Activated CD8-positive, alpha-beta memory T cell treated with anti-CD3 and anti-CD28 coated beads for 48 hours (primary cell): ENCODE data around the gene HCRTR1.

ENCODE experiments used
- DNase-seq, 3 experiments: peaks; one replicate each; pipeline ENCODE4 v3.0.0-alpha.2; 2020; ENCODE audit warnings: low read depth in 2 of 3, low spot score in 2 of 3

HCRTR1 gene

DNA sequence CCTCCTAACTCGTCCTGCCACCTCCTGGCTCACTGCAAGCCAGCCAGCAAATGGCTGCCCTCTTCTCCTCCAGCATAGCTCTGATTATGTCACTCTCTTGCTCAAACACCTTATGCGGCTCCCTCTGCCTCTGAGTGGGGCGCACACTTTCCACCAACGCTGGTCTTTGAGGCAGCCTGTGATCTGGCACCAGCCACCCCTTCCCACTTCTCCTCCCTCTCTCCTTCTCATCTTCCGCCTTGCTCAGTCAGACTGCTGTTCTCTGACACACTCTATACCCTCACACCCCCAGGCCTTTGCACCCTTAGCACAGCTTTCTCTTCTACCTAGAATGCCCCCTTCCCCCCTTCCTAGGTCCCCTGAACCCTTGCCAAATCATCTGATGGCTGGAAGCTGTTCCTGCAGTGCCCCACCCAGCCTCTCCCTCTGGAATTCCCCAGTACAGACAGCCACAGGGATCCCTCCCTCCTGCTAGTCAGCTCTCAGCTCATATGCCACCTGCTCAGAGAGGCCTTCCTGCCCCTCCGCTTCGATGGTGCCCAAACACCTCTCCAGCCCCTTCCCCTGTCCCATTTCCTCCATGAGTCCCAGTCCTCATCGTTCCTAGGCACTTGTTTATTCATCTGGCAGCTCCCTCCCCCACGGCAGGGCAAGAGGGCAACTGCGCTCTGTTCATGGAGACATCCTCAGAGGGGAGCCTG lies 48.9 kb downstream of the HCRTR1 start:
- DNase-seq = no peak

DNA sequence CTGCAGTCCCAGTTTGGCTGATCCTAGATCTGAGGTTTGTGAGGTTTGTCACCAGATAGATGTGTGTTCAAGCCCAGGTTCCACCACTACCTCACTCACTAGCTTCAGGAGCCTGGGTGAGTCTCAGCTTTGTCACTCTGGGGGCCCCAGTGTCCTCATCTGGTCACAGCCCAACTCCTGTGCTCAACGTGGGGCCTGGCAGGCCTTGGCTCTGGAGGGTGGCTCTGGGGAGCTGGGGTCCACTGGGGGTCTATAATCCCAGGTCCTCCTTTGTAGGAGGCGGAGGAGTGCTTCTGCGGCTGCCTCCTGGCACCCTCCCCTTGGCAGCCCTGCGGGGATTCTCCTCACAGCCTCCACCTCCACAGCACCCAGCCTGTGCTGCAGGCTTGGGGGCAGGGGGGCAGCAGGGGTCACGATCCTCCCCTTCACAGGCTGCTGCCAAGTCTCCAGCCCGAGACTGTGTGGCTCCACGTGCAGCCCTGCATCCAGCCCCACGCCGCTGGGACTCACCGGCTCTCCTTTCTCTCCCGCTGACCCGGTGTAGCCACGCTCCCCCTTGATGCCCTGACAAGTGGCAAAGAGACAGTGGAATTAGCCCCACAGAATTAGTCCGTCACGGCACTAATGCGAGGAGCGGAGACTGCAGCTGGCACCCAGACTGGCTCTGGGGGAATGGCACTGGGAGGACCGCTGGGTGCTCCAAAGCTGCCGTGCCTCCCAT lies 49.7 kb downstream of the HCRTR1 start:
- DNase-seq = no peak

DNA sequence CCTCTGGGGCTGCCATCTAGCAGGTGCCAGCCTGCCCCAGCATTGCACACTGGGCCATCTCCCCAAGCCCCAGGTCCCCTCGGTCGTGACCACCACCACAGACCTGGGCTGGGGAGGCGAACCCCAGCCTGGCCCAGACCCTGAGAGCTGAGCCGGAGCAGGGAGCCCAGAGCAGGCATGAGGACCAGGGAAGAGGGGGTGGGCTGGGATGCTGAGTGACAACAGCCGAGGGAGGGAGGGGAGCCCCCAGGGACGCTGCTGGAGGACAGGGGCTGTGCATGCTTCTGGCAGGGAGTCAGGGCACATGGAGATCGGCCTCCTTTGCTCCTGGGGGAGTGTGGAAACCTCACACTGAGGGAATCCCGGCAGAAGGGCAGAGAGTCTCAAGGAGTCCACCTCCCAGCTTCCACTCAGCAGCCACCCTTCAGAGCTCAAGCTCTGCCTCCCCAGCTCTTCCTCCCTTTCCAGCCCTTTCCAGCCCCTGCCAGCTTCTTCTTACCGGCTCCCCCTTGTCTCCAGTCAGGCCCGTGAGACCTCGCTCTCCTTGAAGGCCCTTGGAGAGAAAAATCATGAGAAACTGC lies 50.9 kb downstream of the HCRTR1 start:
- DNase-seq = no peak

DNA sequence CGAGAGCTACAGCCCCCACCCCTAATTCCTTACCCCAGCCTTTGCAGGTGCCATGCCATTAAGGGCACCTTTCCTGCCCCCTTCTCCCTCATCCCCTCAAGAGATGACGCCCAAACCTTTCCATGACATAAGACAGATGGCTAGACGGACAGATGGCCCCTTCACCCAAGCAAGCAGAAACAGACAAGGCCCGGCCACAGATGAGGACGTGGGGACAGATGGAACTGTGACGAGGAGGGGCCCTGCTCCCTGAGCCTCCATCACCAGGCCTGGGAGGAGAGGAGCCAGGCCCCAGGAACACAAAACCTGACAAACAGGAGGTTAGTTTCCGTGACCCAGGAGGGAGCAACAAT lies 51.9 kb downstream of the HCRTR1 start:
- no peak for DNase-seq

DNA sequence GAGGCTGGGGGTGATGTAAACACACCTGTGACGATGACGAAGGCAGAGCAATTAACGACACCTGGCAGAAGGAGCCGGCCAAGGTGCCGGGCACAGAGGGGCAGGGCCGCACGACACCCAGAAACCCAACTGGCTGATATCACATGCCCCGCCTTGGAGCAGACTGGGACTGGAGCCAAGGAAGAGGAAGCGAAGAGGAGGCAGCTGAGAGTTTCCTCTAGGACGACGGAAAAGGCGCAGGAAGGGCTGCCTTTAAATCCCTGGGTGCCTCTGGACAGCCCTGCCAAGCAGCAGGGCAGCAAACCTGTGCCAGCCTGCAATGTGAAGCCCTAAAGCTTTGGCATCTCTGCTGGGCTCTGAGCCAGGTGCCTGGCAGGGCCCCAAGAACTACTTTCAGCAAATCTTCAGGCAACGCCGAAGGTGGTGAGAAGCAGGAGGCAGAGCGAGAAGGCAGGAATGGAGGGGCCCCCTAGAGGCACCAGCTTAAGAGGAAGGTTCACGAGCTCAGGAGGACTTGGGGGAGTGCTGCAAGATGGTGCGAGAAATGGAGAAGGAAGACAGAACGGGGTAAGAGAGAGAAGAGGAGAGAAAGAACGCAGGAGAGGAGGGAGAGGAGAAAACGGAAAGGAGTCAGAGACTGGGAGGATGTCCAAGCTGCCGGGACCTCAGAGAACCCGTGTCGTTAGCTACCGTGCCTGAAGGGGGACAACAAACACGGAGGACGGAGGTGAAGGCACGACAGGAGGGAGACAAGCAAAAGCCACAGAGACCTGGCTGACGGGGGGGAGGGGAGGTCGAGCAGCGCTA lies 52.5 kb downstream of the HCRTR1 start:
- DNase-seq = no peak

DNA sequence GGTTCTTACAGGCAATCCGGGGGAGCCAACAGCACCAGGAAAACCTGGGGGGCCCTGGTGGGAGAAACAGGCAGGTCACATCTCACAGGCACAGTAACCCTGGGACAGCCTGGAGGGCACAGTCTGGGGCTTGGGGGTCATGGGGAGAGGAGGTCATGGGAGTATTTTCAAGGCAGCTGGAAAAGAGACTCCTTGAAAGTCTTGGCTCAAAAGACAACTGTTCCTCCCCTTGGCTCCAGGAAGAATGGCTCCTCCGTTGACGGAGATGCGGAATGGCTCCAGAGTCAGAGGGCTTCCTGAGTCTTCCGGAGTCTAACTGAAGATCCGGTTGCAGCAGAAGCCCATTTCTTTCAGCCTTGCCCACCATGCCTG lies 53.1 kb downstream of the HCRTR1 start:
- DNase-seq = no peak

DNA sequence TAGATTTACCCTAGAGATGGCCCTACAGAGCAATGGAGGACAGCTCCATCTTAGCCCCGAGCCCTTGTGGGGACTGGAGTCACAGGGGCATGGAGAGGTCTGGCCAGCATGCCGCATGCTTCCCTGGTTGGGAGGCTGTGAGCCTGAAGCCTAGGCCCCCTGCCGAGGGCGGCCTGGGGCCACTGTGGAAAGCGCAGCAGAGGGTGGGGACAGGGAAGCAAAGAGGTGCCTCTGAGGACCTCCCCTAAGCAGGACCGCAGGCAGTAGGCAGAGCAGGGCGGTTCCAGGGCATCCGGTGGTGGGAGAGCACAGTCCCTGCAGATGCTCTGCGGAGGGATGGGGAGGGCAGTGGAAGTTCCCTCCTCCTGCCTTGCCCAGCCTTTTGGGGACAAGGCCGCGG lies 53.7 kb downstream of the HCRTR1 start:
- DNase-seq = no peak

DNA sequence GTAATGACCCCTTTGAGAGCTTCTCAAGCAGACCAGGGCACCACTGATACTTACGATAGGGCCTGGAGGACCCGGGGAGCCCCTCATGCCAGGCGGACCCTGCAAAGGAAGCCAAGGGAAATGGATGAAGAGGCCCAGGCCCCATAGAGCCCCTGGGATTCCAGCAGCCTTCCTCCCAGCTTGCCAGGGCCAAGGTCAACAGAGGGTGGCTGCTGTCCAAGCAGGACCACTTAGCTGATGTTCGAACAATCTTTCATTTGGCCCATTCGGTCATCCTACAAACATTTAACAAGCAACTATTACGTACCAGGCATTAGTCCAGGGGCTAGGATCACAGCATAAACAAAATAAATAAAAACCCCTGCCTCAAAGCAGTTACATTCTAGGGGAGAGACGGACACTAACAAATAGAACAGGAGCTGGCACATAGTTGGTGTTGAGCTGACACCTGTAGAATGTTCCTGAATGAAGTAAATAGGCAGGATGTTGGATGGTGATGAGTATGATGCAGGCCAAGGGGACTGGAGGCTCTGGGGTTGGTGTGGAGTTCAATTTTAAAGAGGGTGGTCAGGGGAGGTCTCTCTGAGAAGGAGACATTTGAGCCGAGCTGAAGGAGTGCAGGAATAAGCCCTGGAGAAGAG lies 54.2 kb downstream of the HCRTR1 start:
- no peak for DNase-seq

DNA sequence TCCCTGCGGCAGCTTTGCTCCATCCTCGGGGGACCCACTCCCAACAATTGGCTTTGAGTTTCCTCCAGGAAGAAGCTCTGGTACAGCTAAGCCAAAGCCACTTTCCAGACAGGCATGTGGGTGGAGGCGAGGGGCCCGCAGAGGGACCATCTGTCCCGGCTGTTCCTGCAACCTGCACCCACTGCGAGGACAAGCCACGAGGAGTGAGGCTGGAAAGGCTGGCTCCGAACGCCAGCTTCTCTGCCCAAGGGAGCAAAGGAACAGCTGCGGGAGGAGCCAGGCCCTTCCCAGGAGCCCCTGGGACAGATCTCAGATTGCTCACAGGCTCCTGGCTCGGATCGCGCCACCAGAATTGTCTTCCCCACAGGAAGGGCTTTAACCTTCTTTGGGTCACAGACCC lies 55.5 kb downstream of the HCRTR1 start:
- DNase-seq = no peak

DNA sequence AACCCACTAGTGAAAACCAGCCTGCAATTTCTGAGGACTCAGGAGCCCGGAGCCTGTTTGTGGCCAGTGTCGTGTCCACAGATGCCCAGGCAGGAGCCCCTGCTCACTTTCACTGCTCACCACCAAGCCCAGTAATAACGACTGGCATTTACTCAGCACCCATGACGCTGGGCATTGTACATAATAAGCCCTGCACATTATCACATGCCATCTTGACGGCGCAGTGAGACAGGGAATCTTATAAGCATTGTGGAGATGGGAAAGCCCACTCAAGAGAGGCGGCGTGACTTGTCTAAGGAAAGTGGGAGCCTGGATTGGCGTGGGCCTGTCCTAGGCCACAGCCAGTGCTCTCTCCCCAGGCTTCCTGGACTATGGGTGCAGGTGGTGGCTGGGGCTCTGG lies 55.9 kb downstream of the HCRTR1 start:
- DNase-seq = no peak

DNA sequence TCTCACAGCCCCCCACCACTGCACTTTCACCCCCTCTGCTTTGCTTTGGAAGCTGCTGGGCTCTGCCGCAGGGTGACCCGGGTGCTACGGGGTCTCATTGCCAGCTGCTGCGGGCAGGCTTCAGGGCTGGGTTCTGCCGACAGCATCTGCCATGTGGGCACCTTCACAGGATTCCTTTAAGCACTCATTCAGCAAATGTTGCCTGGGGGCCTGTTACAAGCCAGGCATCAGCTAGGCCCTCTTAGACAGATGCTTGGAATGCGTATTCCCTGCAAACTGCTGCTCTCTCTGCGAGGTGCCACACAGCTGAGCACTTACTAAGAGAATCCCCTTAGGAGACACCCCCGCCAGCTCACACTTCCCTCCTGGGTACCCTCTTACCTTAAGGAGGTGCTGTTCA lies 57.1 kb downstream of the HCRTR1 start:
- DNase-seq = no peak

DNA sequence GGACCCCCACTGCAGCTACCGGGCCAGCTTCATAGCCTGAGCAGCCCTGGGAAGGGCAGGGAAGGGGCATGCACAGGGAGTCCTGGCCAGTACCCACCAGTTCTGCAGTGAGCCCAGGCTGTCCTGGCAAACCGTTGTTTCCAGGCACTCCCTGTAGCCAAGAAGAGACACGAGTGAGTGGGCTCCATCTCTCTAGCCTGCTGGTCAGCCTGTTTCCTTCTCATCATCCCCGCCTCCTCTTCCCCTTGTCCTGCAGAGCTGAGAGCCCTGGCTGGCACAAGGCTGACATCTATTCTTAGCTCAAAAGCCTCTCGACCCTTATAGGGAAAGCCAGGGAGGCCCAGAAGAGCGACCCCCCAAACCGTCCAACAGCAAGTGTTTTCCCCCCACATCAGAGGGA lies 57.7 kb downstream of the HCRTR1 start:
- DNase-seq = no peak

DNA sequence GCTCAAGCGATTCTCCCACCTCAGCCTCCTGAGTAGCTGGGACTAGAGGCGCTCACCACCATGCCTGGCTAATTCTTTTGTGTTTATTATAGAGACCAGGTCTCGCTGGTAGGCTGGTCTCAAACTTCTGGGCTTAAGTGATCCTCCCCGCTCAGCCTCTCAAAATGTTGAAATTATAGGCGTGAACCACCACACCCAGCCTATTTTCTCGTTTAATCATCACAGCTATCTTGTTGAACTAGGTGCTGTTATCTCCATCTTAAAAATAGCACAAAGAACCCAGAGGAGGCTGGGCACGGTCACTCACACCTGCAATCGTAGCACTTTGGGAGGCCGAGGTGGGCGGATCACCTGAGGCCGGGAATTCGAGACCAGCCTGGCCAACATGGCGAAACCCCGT lies 58.3 kb downstream of the HCRTR1 start:
- no peak for DNase-seq
